Measurements from ENCODE around the gene STING1. TPM values are rescaled to one million over a fixed set of nuclear protein-coding genes. Genes with fewer than 3 reads are reported as not detected.
A peak's percentile ranks its signal among the peaks of the same experiment; 100 is the strongest.
"Not testable (repeated sequence)": the region's sequence is repeated elsewhere in the genome, so short reads cannot be mapped to it uniquely, and the experiment has no call there.

STING1 gene
- total RNA-seq, 2 donors from 2014 or later: 6.7 to 24.4 TPM

- peak; percentile 40 for ATAC-seq
- no peak overlapping the region for H3K4me3 ChIP-seq
- intact Hi-C loops (cut with DNase I): no loop called here
- H3K27ac ChIP-seq: peak overlapping the region in 1 of 4 donors; percentile 22
- H3K4me1 ChIP-seq: no peaks in the 10 kb centered on the region
- no peak for DNase-seq
- 49 to 52% methylated on average over 7 of the region's 7 CpGs for WGBS, 2 donors
- H3K36me3 ChIP-seq (replicated peaks in 1 of 2; ENCODE audit: insufficient read depth in 1 of 2, low read depth in 2 of 2): no peaks in the 10 kb centered on the region
- H3K27me3 ChIP-seq: no peaks in the 10 kb centered on the region
- no peak for TF ChIP-seq POLR2A (IDR thresholded peaks at IDR 0.05)
- TF ChIP-seq, protein P1, sequence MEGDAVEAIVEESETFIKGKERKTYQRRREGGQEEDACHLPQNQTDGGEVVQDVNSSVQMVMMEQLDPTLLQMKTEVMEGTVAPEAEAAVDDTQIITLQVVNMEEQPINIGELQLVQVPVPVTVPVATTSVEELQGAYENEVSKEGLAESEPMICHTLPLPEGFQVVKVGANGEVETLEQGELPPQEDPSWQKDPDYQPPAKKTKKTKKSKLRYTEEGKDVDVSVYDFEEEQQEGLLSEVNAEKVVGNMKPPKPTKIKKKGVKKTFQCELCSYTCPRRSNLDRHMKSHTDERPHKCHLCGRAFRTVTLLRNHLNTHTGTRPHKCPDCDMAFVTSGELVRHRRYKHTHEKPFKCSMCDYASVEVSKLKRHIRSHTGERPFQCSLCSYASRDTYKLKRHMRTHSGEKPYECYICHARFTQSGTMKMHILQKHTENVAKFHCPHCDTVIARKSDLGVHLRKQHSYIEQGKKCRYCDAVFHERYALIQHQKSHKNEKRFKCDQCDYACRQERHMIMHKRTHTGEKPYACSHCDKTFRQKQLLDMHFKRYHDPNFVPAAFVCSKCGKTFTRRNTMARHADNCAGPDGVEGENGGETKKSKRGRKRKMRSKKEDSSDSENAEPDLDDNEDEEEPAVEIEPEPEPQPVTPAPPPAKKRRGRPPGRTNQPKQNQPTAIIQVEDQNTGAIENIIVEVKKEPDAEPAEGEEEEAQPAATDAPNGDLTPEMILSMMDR (IDR thresholded peaks at IDR 0.05): no peak
- H3K9me3 ChIP-seq: no peaks in the 10 kb centered on the region
These were observed 37.0 kb downstream of the STING1 start for GRCh38 chr5:139445325-139446170.

DNA sequence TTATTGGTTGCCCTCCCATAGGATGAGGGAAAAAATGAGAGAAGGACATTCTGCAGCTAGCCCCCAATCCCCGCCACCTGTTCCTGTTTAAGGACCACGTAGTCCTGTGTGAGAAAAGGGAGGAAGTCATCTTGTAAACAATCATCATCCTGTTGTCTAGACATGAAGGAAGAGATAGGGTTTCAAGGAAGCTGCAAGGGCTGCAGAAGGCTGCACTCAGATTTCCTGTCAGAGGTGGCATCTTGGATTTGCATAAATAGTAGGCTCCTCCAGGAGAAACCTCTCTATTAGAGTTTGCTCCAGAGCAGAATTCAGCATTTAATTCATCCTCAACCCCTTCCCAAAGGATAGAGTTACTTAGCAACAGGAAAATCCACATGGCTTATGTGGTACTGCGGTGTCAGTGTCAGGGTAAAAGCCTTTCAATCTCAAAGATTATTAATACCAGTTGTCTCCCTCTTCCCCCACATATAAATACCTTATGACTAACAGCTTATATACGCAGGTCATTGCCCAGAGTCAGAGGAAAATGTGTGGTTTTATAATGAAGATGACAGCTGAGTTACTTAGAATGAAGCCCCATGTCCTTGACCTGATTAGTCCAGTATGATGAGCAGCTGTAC is 38.6 kb downstream of the STING1 start:
- Histone ChIP-seq H3K9me3 (no peaks in the 10 kb centered on the region), H3K4me3 (no peak overlapping the region), H3K27ac (no peak overlapping the region), H3K27me3 (no peaks in the 10 kb centered on the region), H3K36me3 (replicated peaks in 1 of 2; ENCODE audit: insufficient read depth in 1 of 2, low read depth in 2 of 2) (no peaks in the 10 kb centered on the region), H3K4me1 (peaks cover 5% of the 10 kb centered on the region)
- ATAC-seq (no peak), DNase-seq (no peak)
- 72 to 77% methylated on average over 4 of the region's 4 CpGs for WGBS, 2 donors
- TF ChIP-seq POLR2A (IDR thresholded peaks at IDR 0.05): no peak
- TF ChIP-seq, protein P1 (IDR thresholded peaks at IDR 0.05): no peak
- intact Hi-C loops (cut with DNase I): no loop called here

DNA sequence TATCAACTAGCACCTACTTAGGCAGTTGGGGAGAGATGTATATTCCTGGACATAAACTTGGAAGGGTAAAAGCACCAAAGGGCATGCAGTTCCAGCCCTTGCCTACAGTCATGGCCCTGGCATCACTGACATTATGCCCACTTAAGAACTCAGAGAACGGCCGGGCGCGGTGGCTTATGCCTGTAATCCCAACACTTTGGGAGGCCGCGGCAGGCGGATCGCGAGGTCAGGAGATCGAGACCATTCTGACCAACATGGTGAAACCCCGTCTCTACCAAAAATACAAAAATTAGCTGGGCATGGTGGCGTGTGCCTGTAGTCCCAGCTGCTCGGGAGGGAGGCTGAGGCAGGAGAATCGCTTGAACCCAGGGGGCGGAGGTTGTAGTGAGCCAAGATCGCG is 42.1 kb downstream of the STING1 start:
- H3K9me3 ChIP-seq; H3K27ac ChIP-seq; ATAC-seq; H3K4me1 ChIP-seq; H3K36me3 ChIP-seq (replicated peaks in 1 of 2; ENCODE audit: insufficient read depth in 1 of 2, low read depth in 2 of 2); H3K27me3 ChIP-seq; DNase-seq; H3K4me3 ChIP-seq; intact Hi-C loops (cut with DNase I): not testable (repeated sequence)
- 95% methylated on average over 16 to 17 of the region's 17 CpGs for WGBS, 2 donors

DNA sequence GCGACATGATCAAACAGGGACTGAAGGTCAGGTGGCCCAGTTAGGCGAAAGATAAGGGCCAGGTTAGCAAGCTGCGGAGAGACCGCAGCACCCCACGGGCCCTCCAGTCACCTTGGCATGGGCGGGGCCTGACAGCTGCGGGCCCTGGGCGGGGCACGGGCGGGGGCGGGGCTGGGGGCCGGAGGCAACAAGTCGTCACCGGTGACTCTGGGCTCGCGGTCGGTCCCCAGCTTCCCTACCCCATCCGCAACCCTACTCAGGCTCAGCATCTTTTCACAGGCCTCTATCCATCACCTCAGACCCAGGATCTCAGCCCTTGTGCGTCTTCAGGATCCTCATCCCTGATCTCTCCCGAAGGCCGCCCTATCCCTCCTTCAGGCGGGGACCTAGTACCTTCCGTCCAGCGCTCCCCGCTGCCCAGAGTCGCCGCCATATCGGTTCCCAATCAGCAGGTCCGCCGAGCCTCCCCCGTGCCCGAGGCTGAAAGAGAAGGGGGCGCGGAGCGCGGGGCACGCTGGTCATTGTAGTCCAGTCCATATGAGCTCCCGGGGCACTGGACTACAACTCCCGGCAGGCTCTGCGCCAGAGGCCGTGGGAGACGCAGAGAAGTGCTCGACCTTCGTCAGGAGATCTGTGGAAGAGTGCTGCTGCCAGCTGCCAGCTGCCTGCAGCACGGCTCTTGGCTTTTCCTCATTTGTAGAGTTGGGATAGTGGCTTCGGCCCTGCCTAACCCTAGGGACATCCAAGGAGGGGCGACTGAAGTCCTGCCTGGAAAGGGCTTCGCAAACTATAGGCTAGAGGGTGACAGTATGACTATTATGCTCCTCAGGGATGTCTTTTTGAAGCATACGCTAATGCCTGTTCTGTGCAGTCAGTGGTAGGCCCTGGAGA is 43.3 kb downstream of the STING1 start, which contains the start of gene DNAJC18:
TSS of gene DNAJC18 (minus strand) at position 513 of the 891 bp plus-strand sequence. CDS start at position 433, 80 bp downstream.
- no peaks in the 10 kb centered on the region for H3K27me3 ChIP-seq
- 3 to 7% methylated on average over 24 to 49 of the region's 49 CpGs for WGBS, 2 donors
- H3K4me3 ChIP-seq: peak within 1 kb of the TSS; percentile 42 to 92
- no peaks in the 10 kb centered on the region for H3K9me3 ChIP-seq
- TF ChIP-seq, protein P1 (IDR thresholded peaks at IDR 0.05): peak in 1 of 7 experiments; percentile 1
- peak in 2 of 3 donors; percentile 52 to 68 for TF ChIP-seq POLR2A (IDR thresholded peaks at IDR 0.05)
- ATAC-seq: peak; percentile 95
- peak within 1 kb of the TSS; percentile 74 to 96 (median 94) for H3K27ac ChIP-seq
- intact Hi-C loops (cut with DNase I): no loop called here
- DNase-seq: peak; percentile 89 to 98 (median 96)
- peaks cover 10% of the 10 kb centered on the region for H3K4me1 ChIP-seq
- H3K36me3 ChIP-seq (replicated peaks in 1 of 2; ENCODE audit: insufficient read depth in 1 of 2, low read depth in 2 of 2): no peaks in the 10 kb centered on the region

DNA sequence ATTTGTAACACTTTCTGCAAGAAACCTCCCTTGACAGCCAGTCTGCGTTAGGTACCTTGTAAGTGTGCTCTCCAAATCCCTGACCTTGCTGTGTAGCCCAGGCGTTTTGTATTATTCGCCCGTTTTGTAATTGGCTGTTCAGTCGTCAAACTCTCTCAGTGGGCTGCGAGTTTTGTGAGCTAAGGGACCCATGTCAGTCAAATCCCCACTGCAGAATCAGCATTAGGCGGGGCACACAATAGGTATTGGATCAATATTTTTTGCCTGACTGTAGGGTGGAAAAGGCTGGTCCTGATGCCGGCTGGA is 43.9 kb downstream of the STING1 start:
- Histone ChIP-seq H3K4me1 (peaks cover 10% of the 10 kb centered on the region), H3K27me3 (no peaks in the 10 kb centered on the region), H3K4me3 (peak overlapping the region; percentile 42 to 92), H3K9me3 (no peaks in the 10 kb centered on the region), H3K36me3 (replicated peaks in 1 of 2; ENCODE audit: insufficient read depth in 1 of 2, low read depth in 2 of 2) (no peaks in the 10 kb centered on the region), H3K27ac (peak overlapping the region; percentile 74 to 96 (median 94))
- 13 to 15% methylated on average over 8 of the region's 8 CpGs for whole genome bisulfite sequencing, 2 donors
- intact Hi-C loops (cut with DNase I): no loop called here
- no peak for DNase-seq
- ATAC-seq: peak; percentile 3
- TF ChIP-seq POLR2A (IDR thresholded peaks at IDR 0.05): no peak
- TF ChIP-seq, protein P1 (IDR thresholded peaks at IDR 0.05): no peak

Measured in body of pancreas (tissue), 4 donors.